PC-9 (cell line): ENCODE data around the gene RALGPS1.

Experiments used
- CTCF ChIP-seq: fragments of 200-600 bp; sonication (generic); conservative IDR thresholded peaks from 2 replicates; pipeline ENCODE4 v1.6.1; 2017; ENCODE audit warnings: mixed run types, antibody characterized with exemption, mild to moderate bottlenecking, moderate library complexity
- EZH2 ChIP-seq: fragments of 200-600 bp; sonication (generic); IDR thresholded peaks from 2 replicates; pipeline ENCODE4 v1.8.0; 2017; ENCODE audit warnings: antibody characterized with exemption, low read depth

DNA sequence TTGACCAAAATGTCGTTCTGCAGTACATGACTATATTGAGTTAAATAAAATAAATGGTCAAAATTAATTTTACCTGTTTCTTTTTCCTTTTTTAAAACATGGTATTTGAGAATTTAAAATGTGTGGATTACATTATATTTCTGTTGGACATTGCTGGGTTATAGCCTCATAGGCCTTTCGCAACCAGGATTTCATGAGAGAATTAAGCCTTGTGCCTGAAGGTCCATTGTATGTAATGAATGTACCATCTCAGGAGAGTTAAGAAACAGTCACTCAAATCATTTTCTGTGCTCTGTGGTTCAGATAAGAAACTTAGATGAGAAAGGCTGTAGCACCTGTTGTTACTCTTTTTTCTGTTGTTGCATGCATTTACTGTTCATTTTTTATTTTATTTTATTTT is 104.4 kb downstream of the RALGPS1 start:
- TF ChIP-seq CTCF (no peak), EZH2 (no peak)
